ENCODE data around the gene SLC7A11.

The SLC7A11 gene

DNA sequence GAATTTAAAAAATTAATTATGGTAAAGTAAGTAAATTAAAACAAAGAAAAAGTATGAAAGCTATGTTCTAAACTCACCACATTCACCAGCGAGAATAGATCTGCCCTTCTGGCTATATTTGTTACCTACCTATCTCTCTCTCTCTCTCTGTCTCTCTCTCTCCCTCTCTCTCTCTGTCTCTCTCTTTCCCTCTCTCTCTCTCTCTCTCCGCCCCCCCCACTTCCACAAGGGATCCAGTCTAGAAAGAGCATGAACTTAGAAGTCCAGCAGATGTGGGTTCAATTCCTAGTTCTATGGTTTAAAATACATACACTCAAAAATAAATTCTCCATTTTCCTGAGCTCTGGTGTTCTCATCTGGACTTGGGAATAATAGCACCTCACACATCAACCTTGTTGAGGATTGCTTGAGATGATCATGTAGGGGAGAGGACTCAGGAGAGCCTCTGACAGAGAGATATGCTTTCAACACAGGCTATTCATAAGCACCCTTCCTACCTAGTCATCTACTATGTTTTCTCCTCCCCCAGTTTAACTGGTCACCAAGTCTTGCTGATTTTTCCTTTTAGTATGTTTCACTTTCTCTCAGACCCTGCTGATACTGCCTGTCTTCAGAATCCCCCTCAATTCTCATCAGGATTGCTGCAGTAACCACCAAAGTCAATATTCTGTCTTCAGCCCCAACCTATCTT lies 64.7 kb downstream of the SLC7A11 start:
- in situ Hi-C loops (cut with HindIII; ENCODE audit: low sequenced_read_pairs), result no loop called here

- in situ Hi-C loops (cut with HindIII; ENCODE audit: low sequenced_read_pairs), result no loop called here
Measured at GRCh38 chr4:138174981-138175794, 67.0 kb downstream of the SLC7A11 start.

GRCh38 chr4:138164208-138164607 lies 77.9 kb downstream of the SLC7A11 start:
- in situ Hi-C loops (cut with HindIII; ENCODE audit: low sequenced_read_pairs), result no loop called here

GRCh38 chr4:138163171-138163570 lies 79.0 kb downstream of the SLC7A11 start:
- in situ Hi-C loops (cut with HindIII; ENCODE audit: low sequenced_read_pairs), result no loop called here

DNA sequence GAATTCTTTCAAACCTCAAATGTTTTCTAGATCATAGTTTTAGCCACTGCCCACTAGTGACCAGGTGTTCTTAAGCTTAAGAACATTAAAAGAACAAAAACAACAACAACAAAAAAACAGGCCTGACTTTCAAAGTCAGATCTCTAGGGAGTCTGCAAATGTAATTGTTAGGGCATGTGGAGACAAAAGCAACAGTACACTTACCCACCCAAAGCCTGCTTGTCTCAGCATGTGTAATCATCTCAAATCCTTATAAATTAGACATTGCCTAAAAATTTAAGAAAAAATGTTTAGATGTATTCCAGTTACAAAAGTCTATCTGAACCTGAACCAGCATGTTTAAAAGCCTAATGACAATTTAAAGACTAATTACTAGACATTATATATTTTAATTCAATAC lies 79.9 kb downstream of the SLC7A11 start:
- in situ Hi-C loops (cut with HindIII; ENCODE audit: low sequenced_read_pairs), result no loop called here

DNA sequence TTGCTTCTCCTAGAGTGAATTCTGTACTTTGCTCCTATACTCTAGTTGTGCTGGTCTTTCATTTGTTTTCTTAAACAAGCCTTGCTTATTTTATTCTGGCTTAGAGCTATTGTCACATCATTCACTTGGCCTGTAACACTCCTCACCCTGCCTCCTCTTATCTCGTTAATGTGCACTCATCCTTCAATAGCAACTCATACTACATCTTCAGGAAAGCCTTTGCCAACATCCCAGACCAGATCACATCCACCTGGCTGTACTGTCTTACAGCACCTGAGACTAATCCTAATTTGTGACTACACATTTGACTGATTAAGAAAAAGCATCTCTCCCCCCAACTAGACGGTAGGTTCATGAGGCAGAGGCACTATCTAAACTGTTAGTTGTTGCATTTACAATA lies 80.8 kb downstream of the SLC7A11 start:
- in situ Hi-C loops (cut with HindIII; ENCODE audit: low sequenced_read_pairs), result no loop called here

GRCh38 chr4:138158746-138159297 lies 83.3 kb downstream of the SLC7A11 start:
- in situ Hi-C loops (cut with HindIII; ENCODE audit: low sequenced_read_pairs), result no loop called here

DNA sequence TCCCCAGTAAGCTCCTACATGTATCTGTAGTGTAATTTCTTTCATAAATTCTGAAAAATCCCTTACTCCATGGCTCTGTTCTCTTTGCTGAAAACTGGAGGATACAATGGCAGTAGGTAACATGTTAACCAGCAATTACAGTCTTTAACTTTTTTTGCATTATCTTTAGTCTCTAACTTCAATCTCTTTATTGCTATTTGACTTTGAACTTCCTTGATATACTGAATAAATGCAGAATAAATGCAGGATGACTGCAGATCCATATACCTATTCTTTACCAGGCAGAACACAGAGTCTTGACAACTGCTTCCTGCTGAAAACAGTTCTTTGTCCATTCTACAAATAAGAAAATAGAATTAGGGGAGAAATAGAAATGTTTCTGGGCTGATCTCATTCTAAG lies 101.3 kb downstream of the SLC7A11 start:
- in situ Hi-C loops (cut with HindIII; ENCODE audit: low sequenced_read_pairs), result no loop called here

DNA sequence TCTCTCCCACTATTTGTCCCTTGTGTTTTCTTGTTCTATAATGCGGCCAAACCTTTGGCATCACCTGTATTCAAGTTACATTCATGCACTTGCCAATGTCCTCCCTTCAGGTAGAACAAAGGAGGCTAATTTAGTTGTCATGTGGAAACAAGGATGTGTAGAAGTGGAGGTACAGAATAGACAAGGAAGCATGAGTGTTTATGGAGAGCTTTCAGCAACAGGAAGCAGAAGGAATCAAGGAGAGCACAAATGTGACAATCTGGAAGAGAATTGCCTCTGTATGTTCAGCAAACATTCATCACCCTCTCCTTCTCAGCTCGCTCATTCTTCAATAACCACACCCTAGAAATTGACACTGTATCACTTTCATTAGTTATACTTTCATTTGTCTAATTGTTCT lies 103.4 kb downstream of the SLC7A11 start:
- in situ Hi-C loops (cut with HindIII; ENCODE audit: low sequenced_read_pairs), result no loop called here

GRCh38 chr4:138135610-138136009 lies 106.5 kb downstream of the SLC7A11 start:
- in situ Hi-C loops (cut with HindIII; ENCODE audit: low sequenced_read_pairs), result no loop called here

GRCh38 chr4:138118270-138118669 lies 123.9 kb downstream of the SLC7A11 start:
- in situ Hi-C loops (cut with HindIII; ENCODE audit: low sequenced_read_pairs), result no loop called here

- in situ Hi-C loops (cut with HindIII; ENCODE audit: low sequenced_read_pairs), result no loop called here
Measured at GRCh38 chr4:138115053-138115452, 127.1 kb downstream of the SLC7A11 start.

DNA sequence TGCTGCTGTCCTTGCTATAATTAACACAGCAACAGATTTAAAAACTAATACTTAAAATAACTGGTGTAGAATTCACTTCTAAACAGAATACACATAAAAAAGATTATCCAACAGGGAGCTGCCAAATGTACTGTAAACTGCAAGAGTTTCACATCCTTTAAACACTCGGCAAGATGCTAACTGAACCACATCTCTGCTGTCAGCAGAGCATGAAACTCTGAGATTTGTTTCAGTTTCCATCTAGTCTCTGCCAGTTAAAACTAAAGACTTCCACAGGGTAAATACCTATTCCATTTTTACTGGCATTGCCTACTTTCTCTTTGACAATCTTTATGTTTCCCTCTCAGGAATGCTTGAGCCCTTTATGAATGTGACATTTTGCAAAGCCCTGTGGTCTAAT lies 127.7 kb downstream of the SLC7A11 start:
- in situ Hi-C loops (cut with HindIII; ENCODE audit: low sequenced_read_pairs), result no loop called here
